ENCODE results near the gene TAF11. TPM values are rescaled to one million over a fixed set of nuclear protein-coding genes. Genes with fewer than 3 reads are reported as not detected.

The TAF11 gene
- total and polyA plus RNA-seq, 2 donors from 2014 or later, result 21.1 to 27.3 TPM

- H3K36me3 ChIP-seq (ENCODE audit: control insufficient read depth in 2 of 3, insufficient read depth in 3 of 3, low read length in 3 of 3), result no peaks in the 10 kb centered on the region
- FAIRE-seq (no peak), DNase-seq (no peak)
- no peak overlapping the region for H3K27ac ChIP-seq (ENCODE audit: low read depth in 2 of 2, low read length in 2 of 2)
- H3K9ac ChIP-seq (ENCODE audit: low read length in 3 of 3), result no peak overlapping the region
- intact Hi-C loops (cut with DNase I), result no loop called here
- TF ChIP-seq, protein P1, sequence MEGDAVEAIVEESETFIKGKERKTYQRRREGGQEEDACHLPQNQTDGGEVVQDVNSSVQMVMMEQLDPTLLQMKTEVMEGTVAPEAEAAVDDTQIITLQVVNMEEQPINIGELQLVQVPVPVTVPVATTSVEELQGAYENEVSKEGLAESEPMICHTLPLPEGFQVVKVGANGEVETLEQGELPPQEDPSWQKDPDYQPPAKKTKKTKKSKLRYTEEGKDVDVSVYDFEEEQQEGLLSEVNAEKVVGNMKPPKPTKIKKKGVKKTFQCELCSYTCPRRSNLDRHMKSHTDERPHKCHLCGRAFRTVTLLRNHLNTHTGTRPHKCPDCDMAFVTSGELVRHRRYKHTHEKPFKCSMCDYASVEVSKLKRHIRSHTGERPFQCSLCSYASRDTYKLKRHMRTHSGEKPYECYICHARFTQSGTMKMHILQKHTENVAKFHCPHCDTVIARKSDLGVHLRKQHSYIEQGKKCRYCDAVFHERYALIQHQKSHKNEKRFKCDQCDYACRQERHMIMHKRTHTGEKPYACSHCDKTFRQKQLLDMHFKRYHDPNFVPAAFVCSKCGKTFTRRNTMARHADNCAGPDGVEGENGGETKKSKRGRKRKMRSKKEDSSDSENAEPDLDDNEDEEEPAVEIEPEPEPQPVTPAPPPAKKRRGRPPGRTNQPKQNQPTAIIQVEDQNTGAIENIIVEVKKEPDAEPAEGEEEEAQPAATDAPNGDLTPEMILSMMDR (IDR thresholded peaks at IDR 0.05; ENCODE audit: borderline replicate concordance, extremely low read depth, insufficient read depth), result no peak
- no peaks in the 10 kb centered on the region for H3K9me3 ChIP-seq (ENCODE audit: control insufficient read depth in 2 of 3, insufficient read depth in 1 of 3, low read length in 3 of 3)
- peaks cover 0 to 21% (median 19%) of the 10 kb centered on the region in 3 donors for H3K4me1 ChIP-seq (ENCODE audit: control insufficient read depth in 2 of 3, insufficient read depth in 2 of 3, low read depth in 1 of 3, low read length in 3 of 3)
- no peaks in the 10 kb centered on the region for H3K27me3 ChIP-seq (ENCODE audit: control insufficient read depth, insufficient read depth, low read length)
- H3K4me3 ChIP-seq (ENCODE audit: low read length in 3 of 3), result no peak overlapping the region
Measured at GRCh38 chr6:34912715-34913464, 25.0 kb upstream of the TAF11 start.

DNA sequence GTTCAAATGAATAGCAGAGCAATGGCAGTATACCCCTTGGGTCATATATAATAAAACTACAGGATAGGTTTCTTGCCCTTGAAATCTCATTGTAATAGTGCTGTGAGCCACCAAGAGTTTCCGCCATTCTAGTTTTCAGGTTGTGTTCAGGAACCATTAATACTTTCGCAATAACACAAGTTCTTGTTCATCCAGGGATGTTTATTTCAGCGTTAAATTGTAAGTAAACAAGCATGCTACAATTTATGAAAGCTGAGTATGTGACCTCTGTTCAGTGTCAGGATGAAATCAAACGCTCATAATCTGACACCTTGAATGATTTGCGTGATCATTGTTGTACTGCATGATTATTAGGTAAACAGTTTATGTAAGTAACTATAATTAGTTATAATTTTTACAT lies 24.0 kb upstream of the TAF11 start:
- intact Hi-C loops (cut with DNase I), result no loop called here
- TF ChIP-seq, protein P1 (IDR thresholded peaks at IDR 0.05; ENCODE audit: borderline replicate concordance, extremely low read depth, insufficient read depth), result no peak
- H3K27me3 ChIP-seq (ENCODE audit: control insufficient read depth, insufficient read depth, low read length), result no peaks in the 10 kb centered on the region
- H3K4me3 ChIP-seq (ENCODE audit: low read length in 3 of 3), result no peak overlapping the region
- DNase-seq (no peak), FAIRE-seq (no peak)
- no peak overlapping the region for H3K27ac ChIP-seq (ENCODE audit: low read depth in 2 of 2, low read length in 2 of 2)
- no peaks in the 10 kb centered on the region for H3K36me3 ChIP-seq (ENCODE audit: control insufficient read depth in 2 of 3, insufficient read depth in 3 of 3, low read length in 3 of 3)
- H3K4me1 ChIP-seq (ENCODE audit: control insufficient read depth in 2 of 3, insufficient read depth in 2 of 3, low read depth in 1 of 3, low read length in 3 of 3), result peaks cover 0 to 17% (median 17%) of the 10 kb centered on the region in 3 donors
- no peaks in the 10 kb centered on the region for H3K9me3 ChIP-seq (ENCODE audit: control insufficient read depth in 2 of 3, insufficient read depth in 1 of 3, low read length in 3 of 3)
- H3K9ac ChIP-seq (ENCODE audit: low read length in 3 of 3), result no peak overlapping the region

GRCh38 chr6:34909320-34909883 lies 21.6 kb upstream of the TAF11 start:
- DNase-seq (no peak), FAIRE-seq (no peak)
- no peaks in the 10 kb centered on the region for H3K36me3 ChIP-seq (ENCODE audit: control insufficient read depth in 2 of 3, insufficient read depth in 3 of 3, low read length in 3 of 3)
- no peaks in the 10 kb centered on the region for H3K9me3 ChIP-seq (ENCODE audit: control insufficient read depth in 2 of 3, insufficient read depth in 1 of 3, low read length in 3 of 3)
- intact Hi-C loops (cut with DNase I), result no loop called here
- TF ChIP-seq, protein P1 (IDR thresholded peaks at IDR 0.05; ENCODE audit: borderline replicate concordance, extremely low read depth, insufficient read depth), result no peak
- no peaks in the 10 kb centered on the region for H3K27me3 ChIP-seq (ENCODE audit: control insufficient read depth, insufficient read depth, low read length)
- H3K4me1 ChIP-seq (ENCODE audit: control insufficient read depth in 2 of 3, insufficient read depth in 2 of 3, low read depth in 1 of 3, low read length in 3 of 3), result peaks cover 0 to 24% (median 14%) of the 10 kb centered on the region in 3 donors
- no peak overlapping the region for H3K9ac ChIP-seq (ENCODE audit: low read length in 3 of 3)
- H3K27ac ChIP-seq (ENCODE audit: low read depth in 2 of 2, low read length in 2 of 2), result no peak overlapping the region
- H3K4me3 ChIP-seq (ENCODE audit: low read length in 3 of 3), result no peak overlapping the region
